Measurements from ENCODE around the gene ZNF618. TPM values are rescaled to one million over a fixed set of nuclear protein-coding genes. Genes with fewer than 3 reads are reported as not detected.

The ZNF618 gene
- polyA plus RNA-seq, 1 donor: 47.9 TPM

DNA sequence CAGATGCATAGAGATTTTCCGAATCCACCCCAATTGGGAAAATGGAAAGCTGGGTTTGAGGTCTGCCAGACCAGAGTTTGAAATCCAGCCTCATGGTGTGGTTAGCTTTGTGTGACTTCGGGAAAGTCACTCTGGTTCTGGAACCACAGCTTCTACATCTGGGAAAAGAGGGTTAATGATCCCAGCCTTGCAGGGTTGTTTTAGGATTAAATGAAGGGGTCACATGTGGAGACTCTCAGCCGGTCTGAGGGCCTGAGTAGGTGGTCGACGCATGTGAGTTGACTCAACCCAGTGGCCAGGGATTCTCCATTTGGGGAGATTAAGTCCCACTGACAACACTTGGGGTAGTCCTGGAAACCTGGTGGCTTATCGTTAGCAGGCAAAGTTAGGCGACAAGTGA is 6.1 kb downstream of the ZNF618 start:
- no peak for DNase-seq

DNA sequence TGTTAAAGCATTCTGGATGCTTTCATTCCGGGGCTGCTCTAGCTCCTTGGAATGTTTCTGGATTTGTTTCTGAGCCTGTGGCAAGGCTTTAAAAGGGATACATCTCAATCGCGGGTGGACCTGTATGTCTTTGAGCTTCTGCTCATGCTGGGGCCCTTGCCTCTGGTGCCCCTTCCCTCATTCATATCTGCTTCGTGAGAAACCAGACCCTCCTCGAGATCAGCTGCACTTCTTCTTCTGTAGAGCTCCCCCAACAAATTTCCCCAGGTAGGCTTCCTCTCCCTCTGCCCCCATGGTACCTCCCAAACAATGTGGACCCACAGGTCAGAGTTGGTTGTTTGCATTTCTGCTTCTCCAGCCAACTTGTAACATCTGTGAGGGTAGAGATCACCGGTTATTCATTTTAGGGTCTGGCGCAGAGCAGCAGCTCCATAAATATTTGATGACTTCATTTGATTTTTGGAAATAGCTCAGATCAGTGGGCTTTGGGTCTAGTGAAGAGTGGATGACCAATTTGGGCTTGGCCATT is 6.6 kb downstream of the ZNF618 start:
- no peak for DNase-seq

DNA sequence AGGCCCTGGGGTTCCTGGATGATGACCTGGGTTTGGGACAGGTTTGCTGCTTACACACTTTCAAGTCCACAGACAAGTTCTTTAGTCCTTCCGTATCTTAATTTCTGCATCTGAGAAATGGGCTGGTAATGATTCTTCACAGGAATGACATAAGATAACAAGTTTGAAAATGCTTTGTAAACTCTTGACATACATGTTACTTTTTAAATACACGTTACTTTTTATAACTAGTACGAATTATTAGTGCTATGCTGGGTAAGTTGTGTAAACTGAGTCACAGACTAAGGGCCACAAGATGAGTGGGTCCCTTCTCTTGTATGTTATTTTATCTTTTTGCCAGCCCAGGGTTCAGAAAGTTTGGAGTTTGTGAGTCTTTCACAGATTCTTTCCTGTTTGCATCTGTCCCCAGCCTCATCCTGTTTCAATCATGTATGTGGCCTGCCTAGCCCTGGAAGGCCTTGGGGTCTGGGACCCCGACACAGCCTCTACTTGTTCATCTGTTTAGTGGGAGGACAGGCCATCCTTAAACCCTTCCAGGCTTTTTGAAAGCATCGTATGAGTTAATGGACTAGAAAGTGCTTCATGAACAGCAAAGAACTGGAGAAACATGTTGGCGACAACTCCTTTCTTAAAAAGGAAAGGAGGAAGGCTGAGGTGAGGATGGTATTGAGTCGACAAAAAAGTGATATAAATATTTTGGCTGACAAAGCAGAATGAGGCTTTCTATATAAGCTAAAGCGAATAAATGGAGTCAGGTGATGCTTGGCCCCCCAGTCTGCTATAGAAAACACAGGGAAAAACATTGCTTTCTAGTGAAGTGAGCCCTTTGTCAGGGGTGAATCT is 9.3 kb downstream of the ZNF618 start:
- DNase-seq: no peak

DNA sequence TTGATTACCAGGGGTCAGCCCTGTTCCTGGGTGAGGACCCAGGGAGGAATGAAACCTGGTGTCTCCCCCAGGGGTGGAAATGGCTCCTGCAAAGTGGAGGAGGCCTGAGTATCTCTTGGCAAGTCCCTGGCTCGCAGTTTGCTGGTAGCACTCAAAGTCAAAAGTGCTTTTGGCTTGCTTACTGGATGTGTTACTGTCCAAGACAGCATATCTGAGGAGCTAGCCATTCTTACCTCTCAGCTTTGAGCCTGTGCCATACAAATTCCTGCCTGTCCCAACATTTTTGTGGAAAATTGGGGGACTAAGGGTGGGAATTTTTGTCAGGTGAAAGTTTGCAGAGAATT is 9.9 kb downstream of the ZNF618 start:
- DNase-seq: no peak

DNA sequence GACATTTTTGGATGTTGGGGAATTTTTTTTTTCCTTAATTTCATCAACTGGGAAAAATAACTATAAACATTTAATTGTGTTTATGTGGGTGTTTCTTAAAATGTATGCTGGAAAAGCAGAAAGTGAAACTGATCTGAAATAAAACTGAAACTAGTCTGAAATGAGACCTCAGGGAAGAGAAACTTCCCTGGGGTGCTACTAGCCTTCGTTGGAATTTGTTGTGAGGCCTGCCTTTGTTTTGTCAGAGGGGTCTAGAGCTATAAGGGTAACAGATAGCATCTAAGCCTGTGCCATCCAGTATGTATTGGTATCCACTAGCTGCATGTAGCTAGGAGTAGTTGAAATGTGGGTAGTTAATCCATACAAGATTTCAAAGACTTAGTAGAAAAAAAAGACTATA is 10.4 kb downstream of the ZNF618 start:
- DNase-seq: no peak

DNA sequence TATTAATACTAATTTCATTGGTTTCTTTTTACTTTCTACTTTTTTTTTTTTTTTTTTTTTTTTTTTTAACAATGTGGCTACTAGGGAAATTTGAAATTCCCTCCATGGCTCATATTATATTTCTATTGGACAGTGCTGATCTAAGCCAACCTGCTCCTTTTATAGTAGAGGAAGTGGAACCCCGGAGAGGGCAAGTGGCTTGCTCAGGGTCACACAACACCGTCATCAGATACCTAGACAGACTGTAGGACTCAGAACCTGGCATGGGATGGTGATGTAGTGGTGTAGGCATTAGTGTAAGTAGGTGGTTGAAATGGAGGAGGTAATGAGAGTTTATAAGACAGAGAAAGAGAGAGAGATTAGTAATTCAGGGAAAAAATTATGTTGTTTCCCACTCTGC is 10.8 kb downstream of the ZNF618 start:
- DNase-seq: no peak

DNA sequence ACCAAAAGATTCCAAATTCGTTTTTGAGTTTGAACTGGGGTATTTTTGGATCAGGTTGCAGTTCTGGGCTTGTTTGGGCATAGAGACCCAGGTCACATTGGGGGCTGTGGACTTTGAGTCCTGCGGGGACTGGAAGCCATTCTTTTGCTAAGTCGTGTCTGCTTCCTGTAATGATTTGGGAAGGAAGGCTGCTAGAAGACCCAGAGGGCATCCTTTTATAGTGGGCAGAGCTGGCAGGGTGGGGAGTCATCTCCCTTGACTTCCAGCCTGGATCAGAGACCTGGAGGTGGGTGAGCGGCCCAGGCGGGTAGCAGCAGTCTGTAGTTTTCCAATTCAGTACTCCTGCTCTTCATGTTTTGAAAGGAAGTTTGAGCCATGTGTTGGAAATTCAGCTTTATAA is 11.3 kb downstream of the ZNF618 start:
- DNase-seq: no peak

DNA sequence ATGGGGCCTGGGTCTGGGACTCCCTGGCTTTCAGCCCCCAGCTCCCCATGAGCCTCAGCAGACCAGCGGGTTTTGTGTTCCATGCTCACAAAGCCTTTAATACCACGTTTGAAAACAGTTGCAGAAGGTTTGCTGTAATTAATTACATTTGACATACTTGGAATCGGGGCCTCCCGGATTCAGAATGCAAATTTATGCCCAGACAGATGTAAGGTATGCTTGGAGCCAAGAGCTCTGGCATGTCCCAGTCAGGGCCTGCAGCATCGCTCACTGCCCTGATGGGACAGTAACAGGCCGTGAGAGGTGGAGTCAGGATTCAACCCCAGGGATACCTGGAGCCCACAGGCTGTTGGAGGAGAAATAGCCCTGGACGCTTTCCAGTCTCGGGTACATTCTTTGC is 12.2 kb downstream of the ZNF618 start:
- no peak for DNase-seq

DNA sequence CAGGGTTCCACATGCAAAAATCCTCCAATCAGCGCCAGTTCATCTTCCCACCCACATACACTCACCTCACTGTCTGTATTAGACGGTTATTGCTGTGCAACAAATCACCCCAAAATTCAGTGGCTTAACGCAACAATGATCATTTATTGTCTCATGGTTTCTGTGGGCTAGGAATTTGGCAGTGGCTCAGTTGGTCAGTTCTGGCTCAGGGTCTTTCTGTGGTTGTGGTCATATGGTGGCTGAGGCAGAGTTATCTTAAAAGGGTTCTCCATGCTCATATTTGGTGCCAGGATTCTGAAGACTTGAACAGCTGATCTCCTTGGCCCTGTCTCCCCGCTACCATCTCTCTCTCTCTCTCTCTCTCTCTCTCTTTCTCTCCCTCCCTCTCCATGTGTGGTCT is 12.9 kb downstream of the ZNF618 start:
- no peak for DNase-seq

DNA sequence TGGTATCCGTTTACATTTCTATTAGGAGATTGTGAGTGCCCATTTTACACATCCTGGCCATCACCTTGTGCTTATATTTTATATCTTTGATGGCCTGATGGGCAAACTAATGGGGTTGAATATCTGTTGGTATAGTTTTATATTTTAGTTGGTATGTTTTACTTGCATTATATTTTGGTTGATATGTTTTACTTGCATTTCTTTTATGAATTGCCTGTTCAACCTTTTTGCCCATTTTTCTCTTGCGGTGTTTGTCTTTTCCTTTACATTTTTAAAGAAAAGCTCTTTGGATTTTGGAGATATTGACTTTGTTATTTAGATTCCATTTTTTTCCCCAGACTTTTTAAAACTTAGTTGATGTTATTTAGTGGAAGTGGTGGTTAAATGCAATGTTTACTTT is 14.6 kb downstream of the ZNF618 start:
- DNase-seq: no peak

DNA sequence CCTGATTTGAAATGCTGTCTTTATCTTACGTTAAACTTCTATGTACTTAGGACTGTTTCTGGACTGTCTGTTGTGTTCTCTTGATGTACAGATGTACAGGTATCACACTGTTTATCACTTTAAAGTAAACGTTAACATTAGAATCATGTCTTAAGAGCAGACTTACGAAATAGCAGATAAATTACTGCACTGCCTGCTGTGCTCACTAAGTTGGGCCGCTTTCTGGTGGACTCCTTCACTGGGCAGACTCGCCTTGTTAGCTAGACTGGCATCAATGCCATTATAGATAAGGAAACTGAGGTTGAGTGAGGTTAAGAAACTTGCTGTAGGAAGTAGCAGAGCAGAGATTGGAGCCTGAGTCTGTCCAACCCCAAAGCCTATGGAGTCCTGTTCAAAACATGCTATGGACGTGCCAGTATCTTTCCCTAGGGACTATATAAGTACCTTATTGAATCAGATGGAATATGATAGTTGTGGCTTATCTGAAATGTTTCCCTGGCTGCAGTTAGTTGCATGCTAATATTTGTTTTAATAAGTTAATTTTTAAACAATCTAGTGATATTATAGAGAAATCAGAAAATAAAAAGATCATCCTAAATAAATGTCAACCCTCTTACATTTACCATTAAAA is 16.9 kb downstream of the ZNF618 start:
- no peak for DNase-seq

DNA sequence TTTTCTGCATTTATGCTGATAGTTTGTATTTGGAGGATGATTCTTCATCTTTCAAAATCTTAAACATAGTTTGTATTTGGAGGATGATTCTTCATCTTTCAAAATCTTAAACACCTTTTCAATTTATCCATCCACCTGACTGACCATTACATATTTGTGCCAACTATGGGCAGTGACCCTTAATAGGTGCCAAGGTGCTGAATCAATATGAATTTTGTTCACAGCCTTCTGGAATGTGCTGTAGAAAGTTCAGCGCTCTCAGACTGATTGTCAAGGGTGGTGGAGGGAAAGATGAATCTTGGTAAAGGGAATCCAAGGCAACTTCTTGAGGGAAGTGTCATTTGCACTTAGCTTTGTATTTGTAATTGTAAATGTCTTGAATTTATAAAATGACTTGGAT is 18.1 kb downstream of the ZNF618 start:
- no peak for DNase-seq

DNA sequence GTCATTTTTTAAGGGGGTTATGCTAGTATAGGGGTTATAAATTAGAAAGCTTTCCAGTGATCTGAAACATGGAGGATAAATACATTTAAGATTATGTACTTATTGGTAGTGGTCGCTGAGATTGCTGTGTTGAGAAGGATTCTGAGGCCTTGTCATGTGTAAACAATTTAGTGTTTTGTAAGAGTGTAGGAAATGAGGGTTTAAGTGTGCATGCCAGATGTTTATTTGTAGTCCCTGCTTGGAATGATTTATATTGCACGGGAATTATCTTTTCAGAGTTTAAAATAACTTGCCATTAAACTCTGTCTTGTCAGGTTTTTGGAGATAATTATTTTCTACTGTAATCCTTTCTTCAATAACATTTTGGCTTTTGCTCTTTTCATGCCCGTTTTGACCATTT is 19.4 kb downstream of the ZNF618 start:
- DNase-seq: no peak

DNA sequence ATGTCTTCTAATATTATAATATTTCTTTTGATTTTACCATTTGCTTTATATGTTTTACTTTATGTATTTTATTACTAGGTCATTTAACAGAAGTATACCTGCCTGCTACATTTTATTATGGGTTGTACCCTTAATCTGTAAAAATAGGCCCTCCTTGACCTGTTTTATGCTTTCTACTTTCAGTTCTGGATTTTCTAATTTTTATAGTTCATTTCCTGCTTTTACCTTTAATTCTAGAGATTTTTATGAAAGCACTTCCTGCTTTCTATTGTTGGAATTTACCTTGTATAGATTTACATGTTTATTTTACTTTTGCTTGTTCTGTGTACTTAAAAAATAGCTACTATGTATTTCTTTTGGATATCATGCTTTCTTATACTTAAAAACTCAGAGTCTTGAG is 20.6 kb downstream of the ZNF618 start:
- DNase-seq: no peak

DNA sequence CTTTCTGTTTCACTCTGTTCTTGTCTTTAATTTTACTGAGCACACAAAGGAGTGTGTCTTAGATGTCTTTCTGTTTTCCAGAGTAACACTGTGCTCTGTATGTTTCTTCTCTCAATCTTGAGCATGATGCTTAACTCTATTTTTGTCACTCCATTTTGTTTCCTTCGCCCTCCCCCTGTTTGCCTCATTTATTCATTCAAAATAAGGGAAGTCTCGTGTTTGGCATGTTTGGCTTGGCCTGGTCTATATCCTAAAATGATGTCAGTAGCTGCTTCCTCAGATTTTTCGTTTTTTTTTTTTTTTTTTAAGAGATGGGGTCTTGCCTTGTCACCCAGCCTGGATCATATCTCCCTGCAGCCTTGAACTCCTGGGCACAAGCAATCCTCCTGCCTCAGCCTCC is 22.0 kb downstream of the ZNF618 start:
- no peak for DNase-seq

DNA sequence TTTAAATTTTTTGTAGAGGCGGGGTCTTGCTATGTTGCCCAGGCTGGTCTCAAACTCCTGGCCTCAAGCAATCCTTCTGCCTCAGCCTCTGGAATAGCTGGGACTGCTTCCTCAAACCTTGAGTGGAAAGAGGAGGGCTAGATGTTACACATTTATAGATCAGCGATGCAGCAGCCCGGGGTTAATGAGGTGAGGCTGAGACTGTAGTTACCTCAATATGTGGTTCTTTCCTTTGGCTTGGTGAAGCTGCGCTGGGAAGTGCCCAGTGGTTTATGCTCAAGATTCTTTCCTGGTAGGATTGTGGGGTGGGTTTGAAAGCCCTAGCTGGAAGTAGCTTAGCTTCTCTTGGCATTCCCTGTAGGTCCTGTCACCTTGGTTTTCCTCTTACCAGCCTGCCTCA is 22.5 kb downstream of the ZNF618 start:
- no peak for DNase-seq

DNA sequence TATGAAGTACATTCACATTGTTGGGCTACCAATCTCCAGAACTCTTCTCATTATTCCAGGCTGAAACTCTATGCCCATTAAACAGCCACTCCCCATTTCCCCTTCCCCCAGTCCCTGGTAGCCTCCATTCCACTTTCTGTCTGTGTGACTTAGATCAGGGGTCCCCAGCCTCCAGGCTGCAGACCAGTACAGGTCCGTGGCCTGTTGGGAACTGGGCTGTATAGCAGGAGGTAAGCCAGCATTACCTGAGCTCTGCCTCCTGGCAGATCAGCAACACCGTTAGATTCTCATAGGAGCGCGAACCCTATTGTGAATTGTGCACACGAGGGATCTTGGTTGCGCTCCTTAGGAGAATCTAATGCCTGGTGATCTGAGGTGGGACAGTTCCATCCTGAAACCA is 23.1 kb downstream of the ZNF618 start:
- no peak for DNase-seq

DNA sequence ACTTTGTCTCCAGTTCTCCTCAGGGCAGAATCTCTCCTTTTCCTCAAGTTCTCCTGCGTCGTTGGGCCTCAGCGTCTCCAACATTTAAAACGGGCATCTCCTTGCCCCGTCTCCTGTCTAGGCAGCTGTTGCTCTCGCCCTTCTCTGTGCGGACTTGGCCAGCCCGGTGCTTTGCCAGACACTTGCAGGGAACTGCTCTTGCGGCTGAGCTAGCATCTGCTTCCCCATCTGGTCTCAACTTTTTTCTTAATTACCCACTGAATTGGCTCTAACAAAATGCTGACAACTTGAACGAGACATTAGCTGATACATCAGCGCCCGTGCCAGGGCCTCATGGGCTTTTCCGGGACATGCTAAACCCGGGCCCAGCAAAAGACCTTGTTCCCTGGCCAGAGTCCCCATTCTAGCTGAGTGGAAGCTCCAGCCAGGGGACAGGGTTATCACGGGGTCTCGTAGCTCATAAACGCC is 25.1 kb downstream of the ZNF618 start:
- DNase-seq: no peak

DNA sequence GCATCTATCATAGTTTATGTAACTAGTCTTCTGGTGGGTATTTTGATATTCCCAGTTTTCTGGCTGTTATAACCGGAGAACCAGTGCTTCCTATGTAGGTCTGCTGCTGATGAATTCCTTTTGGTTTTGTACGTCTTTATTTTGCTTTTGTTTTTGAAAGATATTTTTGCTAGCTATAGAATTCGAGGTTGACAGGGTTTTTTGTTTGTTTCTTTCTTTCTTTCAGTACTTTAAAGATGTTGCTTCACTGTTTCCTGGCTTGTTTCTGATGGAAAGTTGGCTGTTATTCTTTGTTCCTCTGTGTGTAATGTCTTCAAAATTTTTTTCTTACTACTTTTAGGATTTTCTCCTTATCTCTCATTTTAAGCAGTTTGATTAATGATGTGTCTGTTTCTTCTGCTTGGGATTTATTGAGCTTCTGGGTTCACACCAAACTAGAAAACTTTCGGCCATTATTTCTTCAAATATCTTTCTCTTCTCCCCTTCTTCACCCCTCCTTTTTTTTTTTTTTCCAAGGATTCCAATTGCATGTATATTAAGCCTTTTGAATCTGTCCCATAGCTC is 27.5 kb downstream of the ZNF618 start:
- no peak for DNase-seq

DNA sequence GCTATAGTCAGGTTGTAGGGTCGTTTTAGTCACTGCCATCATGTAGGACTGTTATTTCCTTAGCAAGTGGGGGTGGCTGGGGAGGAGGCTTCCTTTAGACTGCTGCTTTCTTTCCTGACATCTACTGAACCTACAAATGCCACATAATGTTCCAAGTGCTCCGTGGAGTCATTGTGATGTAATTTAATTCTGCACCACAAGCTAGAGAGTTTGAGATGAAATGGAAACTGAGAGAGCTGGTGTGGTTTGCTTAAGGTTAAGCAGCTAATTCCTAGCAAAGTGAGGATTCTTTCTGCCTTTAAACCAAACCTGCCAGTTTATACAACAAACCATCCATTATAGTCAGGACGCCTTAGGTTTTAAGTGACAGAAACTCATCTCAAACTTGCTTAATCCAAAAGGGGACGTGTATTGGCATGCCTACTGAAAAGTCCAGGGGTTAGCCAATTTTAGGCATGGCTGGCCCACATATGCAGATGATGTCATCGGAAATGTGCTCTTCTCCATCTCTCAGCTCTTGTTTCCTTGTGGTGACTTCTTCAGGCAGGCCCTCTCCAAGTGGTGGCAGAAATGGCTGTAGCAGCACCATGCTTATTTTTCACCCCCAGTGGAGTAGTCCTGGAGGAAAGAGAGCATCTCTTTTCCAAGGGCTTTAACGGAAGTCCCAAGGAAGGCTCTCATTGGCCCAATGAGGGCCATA is 30.5 kb downstream of the ZNF618 start:
- DNase-seq: no peak

DNA sequence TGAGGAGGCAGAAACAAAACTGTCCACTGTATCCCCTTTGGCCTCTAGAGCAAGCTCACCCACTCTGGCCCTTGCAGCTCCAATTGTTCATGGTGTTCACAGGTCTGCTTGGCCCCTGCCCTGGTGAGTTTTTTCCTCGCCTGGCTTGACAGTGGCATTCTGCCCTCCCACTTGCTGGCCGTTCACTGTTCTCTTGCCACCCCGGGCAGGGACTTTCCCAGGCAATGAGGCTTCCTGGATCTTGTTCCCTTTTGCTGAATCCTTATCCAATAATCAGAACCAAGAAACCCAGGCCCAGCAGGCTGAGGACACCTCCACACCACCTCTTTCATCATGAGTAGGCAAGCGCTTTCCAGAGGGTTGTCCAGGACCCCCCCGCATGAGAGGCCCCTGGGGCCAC is 31.2 kb downstream of the ZNF618 start:
- DNase-seq: no peak

DNA sequence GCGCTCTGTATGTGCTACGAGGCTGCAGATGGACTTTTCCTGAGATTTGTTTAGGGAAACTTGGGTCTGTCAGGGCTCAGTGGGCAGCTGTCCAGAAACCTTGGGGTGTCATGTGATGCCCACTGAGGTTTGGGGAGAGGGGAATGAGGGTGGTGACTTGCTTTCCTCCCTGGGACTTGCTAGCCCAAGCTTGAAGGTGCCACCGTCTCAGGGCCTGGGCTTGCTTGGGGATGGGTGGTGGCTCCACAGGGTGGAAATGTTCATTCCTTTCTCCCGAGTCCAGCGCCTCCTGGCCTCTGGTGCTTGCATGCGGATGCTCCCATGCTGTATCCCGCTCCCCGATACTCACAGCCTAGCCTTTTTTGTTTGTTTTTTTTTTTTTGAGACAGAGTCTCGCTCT is 33.3 kb downstream of the ZNF618 start:
- DNase-seq: no peak

All from left kidney (tissue), 2 donors.